Smooth muscle cell (in vitro differentiated cells): ENCODE measurements around the gene CACNA2D1. TPM values are rescaled to one million over a fixed set of nuclear protein-coding genes. Genes with fewer than 3 reads are reported as not detected.

Source experiments
- DNase-seq: peaks from one replicate; lab custom pipeline; 2025; ENCODE audit not compliant: unreplicated experiment; lab: John Stamatoyannopoulos, UW
- H2AFZ ChIP-seq: fragments of 200-600 bp; sonication (generic); 2 replicates; pipeline ENCODE4 v1.6.0; 2016; ENCODE audit warnings: antibody characterized with exemption, low read depth, mild to moderate bottlenecking
- H3F3A ChIP-seq: fragments of 200-600 bp; sonication (generic); 2 replicates; pipeline ENCODE4 v1.6.0; 2017; ENCODE audit warnings: antibody characterized with exemption, low read depth
- H3K27ac ChIP-seq: fragments of 200-600 bp; sonication (generic); 2 replicates; pipeline ENCODE4 v1.5.1; 2016; ENCODE audit warnings: low read depth, mild to moderate bottlenecking
- H3K27me3 ChIP-seq: fragments of 200-600 bp; sonication (generic); 2 replicates; pipeline ENCODE4 v1.6.1; 2016; ENCODE audit warnings: low read depth, mild to moderate bottlenecking
- H3K36me3 ChIP-seq: fragments of 200-600 bp; sonication (generic); 2 replicates; pipeline ENCODE4 v1.5.1; 2016; ENCODE audit warnings: low read depth
- H3K4me1 ChIP-seq: fragments of 200-600 bp; sonication (generic); 2 replicates; pipeline ENCODE4 v1.5.1; 2016; ENCODE audit warnings: low read depth
- H3K4me2 ChIP-seq: fragments of 200-600 bp; sonication (generic); 2 replicates; pipeline ENCODE4 v1.6.0; 2016; ENCODE audit warnings: mild to moderate bottlenecking
- H3K4me3 ChIP-seq: fragments of 200-600 bp; sonication (generic); 2 replicates; pipeline ENCODE4 v1.5.1; 2016; ENCODE audit warnings: mild to moderate bottlenecking
- H3K79me2 ChIP-seq: fragments of 200-600 bp; sonication (generic); 2 replicates; pipeline ENCODE4 v1.6.0; 2016; ENCODE audit warnings: low read depth, mild to moderate bottlenecking
- H3K9ac ChIP-seq: fragments of 200-600 bp; sonication (generic); 2 replicates; pipeline ENCODE4 v1.6.0; 2016; ENCODE audit warnings: low read depth
- H3K9me3 ChIP-seq: fragments of 200-600 bp; sonication (generic); replicated peaks from 2 replicates; pipeline ENCODE4 v1.5.1; 2016; ENCODE audit warnings: low read depth
- H4K20me1 ChIP-seq: fragments of 200-600 bp; sonication (generic); 2 replicates; pipeline ENCODE4 v1.6.0; 2016; ENCODE audit warnings: low read depth
- CTCF ChIP-seq: fragments of 200-600 bp; sonication (generic); IDR thresholded peaks from 2 replicates; pipeline ENCODE4 v1.5.1; 2017; ENCODE audit warnings: borderline replicate concordance, mild to moderate bottlenecking, antibody characterized with exemption; ENCODE audit not compliant: insufficient read depth, poor library complexity, severe bottlenecking
- WGBS: methylation state at CpG from one replicate; pipeline ENCODE4 v1.1.7; 2016; ENCODE audit warnings: low lambda C conversion rate; 5-methylcytosine and 5-hydroxymethylcytosine counted together
- polyA plus RNA-seq: library from polyadenylated mRNA; unstranded; fragments of >200 nt; fragmentation: Nextera tagmentation; extraction: Ambion mirVana; gene quantifications from 2 replicates; pipeline ENCODE4 v1.2.1, GENCODE V29; 2016
- total RNA-seq: library from RNA; depleted of rRNA; stranded (reverse); fragments of >200 nt; gene quantifications from 2 replicates; pipeline ENCODE4 v1.2.3, GENCODE V29; 2014

Gene CACNA2D1
- total and polyA plus RNA-seq, 2 experiments from 2014 or later: 4.1 to 39.3 TPM

DNA sequence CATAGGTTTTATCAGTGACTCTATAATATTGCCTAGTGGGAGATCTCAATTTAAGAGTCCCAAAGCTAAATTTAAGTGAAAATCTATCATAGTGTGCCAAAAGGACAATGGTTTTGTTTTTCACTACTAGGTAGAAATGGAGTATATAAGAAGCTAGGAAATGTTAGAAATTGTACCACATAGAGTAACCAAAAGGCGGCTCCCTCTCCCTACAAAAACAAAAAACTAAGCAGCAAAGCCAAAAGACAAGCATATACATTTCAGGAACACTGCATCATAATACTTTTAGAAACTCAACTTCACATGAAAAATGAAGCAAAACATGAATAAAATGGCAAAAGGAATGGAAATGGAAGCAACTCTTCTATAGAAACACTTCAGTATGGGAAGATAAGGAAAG lies 271.6 kb downstream of the CACNA2D1 start:
- no peaks in the 10 kb centered on the region for H3K79me2 ChIP-seq
- H3K27me3 ChIP-seq: no peaks in the 10 kb centered on the region
- H3F3A ChIP-seq: no peaks in the 10 kb centered on the region
- 95% methylated on average over 1 of the region's 1 CpG for WGBS
- H4K20me1 ChIP-seq: no peaks in the 10 kb centered on the region
- H3K36me3 ChIP-seq: no peaks in the 10 kb centered on the region
- no peak for TF ChIP-seq CTCF
- no peak overlapping the region for H3K4me3 ChIP-seq
- H3K4me2 ChIP-seq: no peak overlapping the region
- peaks cover 7% of the 10 kb centered on the region for H3K4me1 ChIP-seq
- H2AFZ ChIP-seq: no peak overlapping the region
- no peaks in the 10 kb centered on the region for H3K9me3 ChIP-seq
- no peak overlapping the region for H3K27ac ChIP-seq
- DNase-seq: no peak
- no peak overlapping the region for H3K9ac ChIP-seq

DNA sequence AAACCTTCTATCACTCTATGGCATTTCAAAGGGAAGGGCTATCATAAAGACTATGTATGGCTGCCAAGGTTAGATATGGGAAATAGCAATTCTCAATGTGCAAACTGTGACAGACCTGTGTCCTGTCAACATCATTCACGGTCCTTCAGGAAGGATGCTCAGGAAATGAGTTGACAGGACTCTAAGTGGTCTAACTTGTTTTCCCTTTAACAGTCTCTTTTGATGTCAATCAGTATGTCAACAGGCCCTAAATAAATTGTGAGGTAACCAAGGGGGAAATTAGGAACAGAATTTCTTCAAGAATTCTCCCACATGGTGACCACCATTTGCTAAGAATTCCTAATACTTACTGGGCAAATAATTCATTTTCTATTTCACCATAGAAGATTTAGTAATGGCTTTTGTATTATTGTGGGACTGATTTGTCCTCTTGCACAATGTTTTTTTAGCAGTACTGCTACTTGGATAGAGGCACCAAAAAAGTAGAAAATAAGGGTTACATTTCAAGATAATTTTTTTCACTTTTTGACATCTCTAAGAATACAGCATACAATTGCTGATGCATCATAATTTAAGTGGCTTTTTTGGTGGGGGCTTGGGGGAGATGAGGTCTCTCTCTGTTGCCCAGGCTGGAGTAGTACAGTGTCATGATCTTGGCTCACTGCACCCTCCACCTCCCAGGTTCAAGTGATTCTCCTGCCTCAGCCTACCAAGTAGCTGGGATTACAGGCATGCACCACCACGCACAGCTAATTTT lies 275.8 kb downstream of the CACNA2D1 start:
- no peak for DNase-seq
- H3K79me2 ChIP-seq: no peaks in the 10 kb centered on the region
- H3F3A ChIP-seq: no peaks in the 10 kb centered on the region
- WGBS: 55% methylated on average over 2 of the region's 2 CpGs
- no peak for TF ChIP-seq CTCF
- H3K4me3 ChIP-seq: no peak overlapping the region
- H3K4me1 ChIP-seq: no peaks in the 10 kb centered on the region
- H3K36me3 ChIP-seq: no peaks in the 10 kb centered on the region
- no peak overlapping the region for H2AFZ ChIP-seq
- no peak overlapping the region for H3K27ac ChIP-seq
- no peaks in the 10 kb centered on the region for H4K20me1 ChIP-seq
- no peak overlapping the region for H3K4me2 ChIP-seq
- no peaks in the 10 kb centered on the region for H3K9me3 ChIP-seq
- H3K27me3 ChIP-seq: no peaks in the 10 kb centered on the region
- H3K9ac ChIP-seq: no peak overlapping the region

GRCh38 chr7:82166260-82167015 lies 277.1 kb downstream of the CACNA2D1 start:
- Histone ChIP-seq H3K4me2 (no peak overlapping the region), H3K9ac (no peak overlapping the region), H3K27ac (no peak overlapping the region), H3K4me3 (no peak overlapping the region), H3K27me3 (no peaks in the 10 kb centered on the region), H3K4me1 (no peaks in the 10 kb centered on the region), H4K20me1 (no peaks in the 10 kb centered on the region), H2AFZ (no peak overlapping the region), H3K36me3 (no peaks in the 10 kb centered on the region), H3K79me2 (no peaks in the 10 kb centered on the region), H3K9me3 (no peaks in the 10 kb centered on the region), H3F3A (no peaks in the 10 kb centered on the region)
- no peak for TF ChIP-seq CTCF
- 92% methylated on average over 4 of the region's 4 CpGs for WGBS
- no peak for DNase-seq
